ENCODE results near the gene EXD3.
"Not testable (repeated sequence)": the region's sequence is repeated elsewhere in the genome, so short reads cannot be mapped to it uniquely, and the experiment has no call there.

The EXD3 gene

DNA sequence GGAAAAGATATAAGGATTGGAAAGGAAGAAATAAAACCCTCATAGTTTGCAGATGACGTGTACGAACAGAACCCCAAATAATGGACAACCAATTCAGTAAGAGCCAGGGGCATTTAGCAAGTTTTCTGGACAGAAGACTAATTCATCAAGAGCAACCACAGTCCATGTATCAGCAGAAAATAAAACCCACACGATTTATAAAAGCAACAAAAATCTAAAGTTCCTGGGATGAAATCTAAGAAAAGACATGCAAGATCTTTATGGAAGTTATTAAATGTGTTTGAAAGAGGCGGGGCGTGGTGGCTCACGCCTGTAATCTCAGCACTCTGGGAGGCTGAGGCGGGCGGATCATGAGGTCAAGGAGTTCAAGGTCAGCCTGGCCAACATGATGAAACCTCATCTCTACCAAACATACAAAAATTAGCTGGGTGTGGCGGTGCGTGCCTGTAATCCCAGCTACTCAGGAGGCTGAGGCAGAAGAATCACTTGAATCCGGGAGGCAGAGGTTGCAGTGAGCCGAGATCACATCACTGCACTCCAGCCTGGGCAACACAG is 83.0 kb downstream of the EXD3 start:
- not testable (repeated sequence) for DNase-seq (ENCODE audit: low read depth in 2 of 2)

DNA sequence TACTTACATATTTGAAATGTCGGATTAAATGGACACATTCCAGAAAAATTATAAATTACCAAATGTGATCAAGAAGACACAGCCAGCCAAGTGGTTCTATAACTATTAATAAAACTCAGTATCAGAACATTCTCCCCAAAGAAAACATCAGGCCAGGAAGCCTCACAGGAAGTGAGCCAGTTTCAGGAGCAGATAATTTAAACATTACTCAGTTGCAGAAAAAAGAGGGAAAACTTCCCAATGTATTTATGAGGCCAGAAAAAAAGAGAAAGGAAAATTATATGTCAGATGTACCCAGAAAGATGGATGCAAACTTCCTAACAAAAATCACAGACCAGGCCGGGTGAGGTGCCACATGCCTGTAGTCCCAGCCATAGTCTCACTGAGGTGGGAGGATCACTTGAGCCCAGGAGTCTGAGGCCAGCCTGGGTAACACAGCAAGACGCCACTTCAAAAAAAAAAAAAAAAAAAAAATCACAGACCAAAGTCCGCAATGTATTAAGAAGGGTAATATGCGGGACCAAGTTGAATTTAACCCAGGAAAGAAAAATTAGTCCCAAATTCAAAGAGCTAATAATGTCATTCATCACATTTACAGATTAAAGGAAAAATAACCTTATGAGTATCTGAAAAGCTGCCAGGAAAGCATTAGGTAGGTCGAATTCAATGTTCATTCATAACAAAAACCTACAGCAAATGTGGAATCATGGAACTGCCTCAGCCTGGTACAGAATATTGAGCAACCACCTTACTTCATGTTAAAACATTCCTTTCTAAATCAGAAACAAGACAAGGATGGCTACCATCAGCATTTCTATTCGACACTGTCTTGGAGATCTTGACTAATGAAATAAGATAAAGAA is 83.7 kb downstream of the EXD3 start:
- DNase-seq (ENCODE audit: low read depth in 2 of 2) = no peak

DNA sequence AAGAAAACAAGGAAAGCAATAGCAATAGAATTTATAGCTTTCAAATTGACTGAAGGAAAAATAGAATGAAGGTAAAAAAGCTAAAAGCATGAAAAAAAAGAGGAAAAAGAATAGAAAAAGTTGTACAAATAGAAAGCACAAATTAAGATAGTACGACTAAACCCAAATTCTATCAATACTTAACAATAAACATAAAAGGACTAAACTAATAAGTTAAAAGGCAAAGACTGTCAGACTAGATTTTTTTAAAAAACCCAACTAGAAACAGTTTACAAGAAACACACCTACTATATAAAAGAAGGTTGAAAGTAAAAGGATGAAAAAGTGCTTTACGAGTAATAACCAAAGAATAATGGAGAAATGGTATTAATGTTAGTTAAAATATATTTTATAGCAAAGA is 86.2 kb downstream of the EXD3 start:
- no peak for DNase-seq (ENCODE audit: low read depth in 2 of 2)

DNA sequence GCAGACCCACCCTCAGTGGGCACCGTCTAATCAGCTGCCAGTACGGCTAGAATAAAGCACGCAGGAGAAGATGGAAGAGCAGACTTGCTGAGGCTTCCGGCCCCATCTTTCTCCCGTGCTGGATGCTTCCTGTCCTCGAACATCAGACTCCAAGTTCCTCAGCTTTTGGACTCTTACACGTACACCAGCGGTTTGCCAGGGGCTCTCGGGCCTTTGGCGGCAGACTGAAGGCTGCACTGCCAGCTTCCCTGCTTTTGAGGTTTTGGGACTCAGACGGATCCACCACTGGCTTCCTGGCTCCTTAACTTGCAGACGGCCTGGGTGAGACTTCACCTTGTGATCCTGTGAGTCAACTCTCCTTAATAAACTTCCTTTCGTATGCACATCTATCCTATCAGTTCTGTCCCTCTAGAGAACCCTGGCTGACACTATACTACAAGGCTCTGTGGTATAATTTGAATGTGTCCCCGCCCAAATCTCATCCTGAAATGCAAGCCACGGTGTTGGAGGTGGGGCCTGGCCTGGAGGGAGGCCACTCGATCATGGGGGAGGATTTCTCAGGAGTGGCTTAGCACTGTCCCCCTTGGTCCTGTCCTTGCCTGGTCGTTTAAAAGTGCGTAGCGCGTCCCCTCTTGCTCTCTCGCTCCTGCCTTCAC is 89.8 kb downstream of the EXD3 start:
- DNase-seq (ENCODE audit: low read depth in 2 of 2) = no peak

DNA sequence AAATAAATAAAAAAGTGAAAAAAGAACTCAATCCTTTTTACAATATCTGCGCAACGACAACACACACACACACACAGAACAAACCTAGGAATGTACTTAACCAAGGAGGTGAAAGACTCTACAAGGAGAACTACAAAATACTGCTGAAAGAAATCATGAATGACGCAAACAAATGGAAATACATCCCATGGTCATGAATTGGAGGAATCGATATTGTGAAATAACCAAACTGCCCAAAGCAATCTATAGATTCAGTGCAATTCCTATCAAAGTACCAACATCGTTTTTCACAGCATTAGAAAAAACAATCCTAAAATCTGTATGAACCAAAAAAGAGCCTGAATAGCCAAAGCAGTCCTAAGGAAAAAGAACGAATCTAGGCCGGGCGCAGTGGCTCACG is 91.0 kb downstream of the EXD3 start:
- no peak for DNase-seq (ENCODE audit: low read depth in 2 of 2)

DNA sequence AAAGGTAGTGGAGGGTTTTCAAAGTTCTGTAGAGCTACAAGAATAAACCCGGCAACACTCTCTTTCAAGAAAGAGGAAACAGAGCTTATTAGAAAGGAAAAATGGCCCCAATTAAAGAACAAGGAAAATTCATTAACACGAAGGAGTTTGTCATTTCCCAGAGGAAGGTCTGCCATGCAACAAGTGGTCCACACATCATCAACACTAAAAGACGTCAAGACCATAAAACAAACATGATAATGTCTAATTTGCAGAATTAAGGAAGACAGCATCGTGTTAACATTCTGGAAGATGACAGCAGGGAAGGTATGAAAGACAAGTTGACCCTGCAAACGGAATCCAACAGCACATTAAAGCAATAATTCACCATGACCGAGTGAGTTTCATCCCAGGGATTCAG is 92.3 kb downstream of the EXD3 start:
- DNase-seq (ENCODE audit: low read depth in 2 of 2) = no peak

DNA sequence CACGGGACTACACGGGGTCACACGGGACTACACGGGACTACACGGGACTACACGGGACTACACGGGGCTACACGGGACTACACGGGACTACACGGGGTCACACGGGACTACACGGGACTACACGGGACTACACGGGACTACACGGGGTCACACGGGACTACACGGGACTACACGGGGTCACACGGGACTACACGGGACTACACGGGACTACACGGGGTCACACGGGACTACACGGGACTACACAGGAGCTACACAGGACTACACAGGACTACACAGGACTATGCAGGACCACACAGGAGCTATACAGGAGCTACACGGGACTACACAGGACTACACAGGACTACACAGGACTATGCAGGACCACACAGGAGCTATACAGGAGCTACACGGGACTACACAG is 93.4 kb downstream of the EXD3 start:
- DNase-seq (ENCODE audit: low read depth in 2 of 2) = not testable (repeated sequence)

DNA sequence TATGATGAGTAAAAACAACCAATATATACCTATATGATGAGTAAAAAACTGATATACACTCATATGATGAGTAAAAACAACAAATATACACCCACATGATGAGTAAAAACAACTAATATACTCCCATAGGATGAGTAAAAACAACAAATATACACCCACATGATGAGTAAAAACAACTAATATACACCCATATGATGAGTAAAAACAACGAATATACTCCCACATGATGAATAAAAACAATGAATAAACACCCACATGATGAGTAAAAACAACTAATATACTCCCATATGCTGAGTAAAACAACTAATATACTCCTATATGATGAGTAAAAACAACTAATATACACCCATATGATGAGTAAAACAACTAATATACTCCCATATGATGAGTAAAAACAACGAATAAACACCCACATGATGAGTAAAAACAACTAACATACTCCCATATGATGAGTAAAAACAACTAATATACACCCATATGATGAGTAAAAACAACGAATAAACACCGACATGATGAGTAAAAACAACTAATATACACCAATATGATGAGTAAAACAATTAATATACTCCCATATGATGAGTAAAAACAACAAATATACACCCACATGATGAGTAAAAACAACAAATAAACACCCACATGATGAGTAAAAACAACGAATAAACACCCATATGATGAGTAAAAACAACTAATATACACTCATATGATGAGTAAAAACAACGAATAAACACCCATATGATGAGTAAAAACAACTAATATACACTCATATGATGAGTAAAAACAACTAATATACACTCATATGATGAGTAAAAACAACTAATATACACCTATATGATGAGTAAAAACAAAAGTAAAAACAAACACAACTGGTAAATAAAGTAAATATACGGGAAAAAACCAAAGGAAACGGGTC is 95.1 kb downstream of the EXD3 start:
- not testable (repeated sequence) for DNase-seq (ENCODE audit: low read depth in 2 of 2)

DNA sequence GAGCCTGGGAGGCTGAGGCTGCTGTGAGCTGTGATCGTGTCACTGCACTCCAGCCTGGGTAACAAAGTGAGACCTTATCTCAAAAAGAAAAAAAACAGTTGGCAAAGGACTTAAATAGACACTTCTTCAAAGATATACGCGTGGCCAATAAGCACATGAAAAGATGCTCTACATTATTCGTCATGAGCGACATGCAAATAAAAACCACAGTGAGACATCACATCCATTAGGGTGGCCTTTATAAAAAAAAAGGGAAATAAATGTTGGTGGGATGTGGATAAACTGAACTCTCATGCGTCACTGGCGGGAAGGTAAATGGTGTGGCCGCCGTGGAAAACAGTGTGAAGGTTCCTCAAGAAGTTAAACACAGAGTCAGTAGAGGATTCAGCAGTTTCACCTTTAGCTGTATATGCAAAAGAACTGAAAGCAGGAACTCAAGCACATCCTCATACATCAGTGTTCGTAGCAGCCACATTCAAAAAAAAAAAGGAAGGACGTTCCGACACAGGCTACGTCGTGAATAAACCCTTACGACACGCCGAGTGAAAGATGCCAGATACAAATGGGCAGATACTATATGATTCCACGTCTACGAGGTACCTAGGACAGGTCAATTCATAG is 96.4 kb downstream of the EXD3 start:
- no peak for DNase-seq (ENCODE audit: low read depth in 2 of 2)

DNA sequence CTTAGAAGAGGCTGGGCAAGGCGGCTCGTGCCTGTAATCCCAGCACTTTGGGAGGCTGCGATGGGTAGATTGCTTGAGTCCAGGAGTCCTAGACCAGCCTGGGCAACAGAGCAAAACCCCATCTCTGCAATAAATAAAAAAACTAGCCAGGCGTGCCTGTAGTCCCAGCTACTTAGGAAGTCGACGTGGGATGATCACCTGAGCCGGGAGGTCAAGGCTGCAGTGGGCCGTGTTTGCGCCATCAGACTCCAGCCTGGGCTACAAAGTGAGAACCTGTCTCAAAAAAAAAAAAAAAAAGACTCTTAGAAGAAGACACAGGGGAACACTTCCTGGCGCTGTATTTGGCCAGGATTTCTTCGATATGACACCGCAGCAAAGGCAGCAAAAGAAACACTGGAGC is 97.2 kb downstream of the EXD3 start:
- DNase-seq (ENCODE audit: low read depth in 2 of 2) = no peak

DNA sequence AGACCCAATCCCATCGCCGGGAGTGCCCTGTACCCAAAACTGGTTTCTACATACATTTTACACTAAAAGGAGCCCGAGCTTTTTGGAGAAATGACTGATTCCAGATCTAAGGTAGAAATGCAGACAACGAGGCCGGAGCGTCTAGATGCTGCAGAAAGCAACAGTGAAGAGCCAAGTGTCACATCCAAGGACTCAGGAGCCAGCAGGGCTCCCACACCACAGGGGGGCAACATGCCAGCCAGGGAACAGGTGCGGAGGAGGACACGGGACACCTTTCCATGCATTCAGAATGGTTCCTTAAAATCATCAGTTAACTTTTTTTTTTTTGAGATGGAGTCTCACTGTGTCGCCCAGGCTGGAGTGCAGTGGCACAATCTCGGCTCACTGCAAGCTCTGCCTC is 97.8 kb downstream of the EXD3 start:
- no peak for DNase-seq (ENCODE audit: low read depth in 2 of 2)

DNA sequence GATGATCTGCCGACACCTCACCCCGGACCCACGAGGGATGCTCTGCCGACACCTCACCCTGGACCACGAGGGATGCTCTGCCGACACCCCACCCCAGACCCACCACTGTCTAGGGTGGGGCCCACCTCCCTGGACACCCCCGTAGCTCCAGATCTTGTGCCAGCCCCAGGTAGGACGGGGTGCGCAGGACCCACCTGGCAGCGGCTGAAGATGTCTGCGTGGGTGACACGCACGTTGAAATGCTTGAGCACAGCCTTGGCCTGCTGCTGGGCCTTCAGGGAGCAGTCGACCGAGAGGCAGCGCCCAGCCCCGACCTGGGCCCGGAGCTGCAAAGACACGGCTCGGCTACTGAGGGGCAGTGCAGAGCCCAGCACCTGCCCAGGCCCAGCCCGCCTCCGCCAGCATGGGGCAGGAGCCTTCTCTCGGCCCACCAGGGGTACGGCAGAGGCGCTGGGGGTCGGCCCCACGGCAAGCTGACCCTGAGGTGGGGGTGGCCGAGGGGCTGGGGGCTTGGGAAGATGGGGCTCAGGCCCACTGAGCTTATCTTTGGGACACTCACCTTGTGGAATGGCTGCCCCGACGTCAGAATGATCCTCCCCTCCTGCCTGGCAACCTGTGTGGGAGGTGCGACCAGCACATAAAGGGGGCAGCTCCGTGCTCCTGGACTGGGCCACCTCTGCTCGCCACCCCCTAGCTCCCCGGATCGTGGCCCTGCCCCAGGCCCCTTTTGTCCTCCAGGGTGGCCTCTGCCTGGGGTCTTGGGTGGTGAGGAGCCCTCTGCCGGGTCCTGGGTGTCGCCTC is 99.2 kb downstream of the EXD3 start:
- no peak for DNase-seq (ENCODE audit: low read depth in 2 of 2)

DNA sequence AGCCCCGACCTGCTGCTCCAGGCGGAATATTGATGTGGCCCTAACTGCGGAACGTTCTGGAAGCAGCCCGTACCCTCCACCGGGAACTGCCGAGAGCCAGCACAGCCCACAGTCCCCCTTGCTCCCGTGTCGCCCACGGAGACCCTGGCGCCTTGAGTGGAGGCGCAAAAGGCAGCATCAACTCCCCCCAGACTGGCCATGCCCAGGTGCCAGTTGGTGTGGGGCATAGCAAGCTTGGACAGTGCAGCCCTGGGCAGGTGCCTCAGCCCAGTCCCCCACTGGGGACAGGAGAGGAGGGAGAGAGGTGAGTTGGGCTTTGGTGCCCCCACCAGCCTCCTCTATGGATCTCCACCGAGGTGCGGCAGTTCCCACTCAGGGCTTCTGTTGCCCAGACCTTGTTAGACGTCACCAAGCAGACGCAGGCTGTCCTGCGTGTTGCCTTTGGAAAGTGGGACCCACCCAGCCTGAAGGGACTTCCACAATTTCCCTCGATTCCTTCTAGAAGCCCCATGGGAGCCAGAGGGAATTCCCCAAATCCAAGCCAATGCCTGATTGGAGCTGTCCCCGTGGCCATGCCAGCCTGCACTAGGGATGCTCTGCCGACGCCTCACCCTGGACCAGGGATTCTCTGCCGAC is 101.1 kb downstream of the EXD3 start:
- DNase-seq (ENCODE audit: low read depth in 2 of 2) = no peak

DNA sequence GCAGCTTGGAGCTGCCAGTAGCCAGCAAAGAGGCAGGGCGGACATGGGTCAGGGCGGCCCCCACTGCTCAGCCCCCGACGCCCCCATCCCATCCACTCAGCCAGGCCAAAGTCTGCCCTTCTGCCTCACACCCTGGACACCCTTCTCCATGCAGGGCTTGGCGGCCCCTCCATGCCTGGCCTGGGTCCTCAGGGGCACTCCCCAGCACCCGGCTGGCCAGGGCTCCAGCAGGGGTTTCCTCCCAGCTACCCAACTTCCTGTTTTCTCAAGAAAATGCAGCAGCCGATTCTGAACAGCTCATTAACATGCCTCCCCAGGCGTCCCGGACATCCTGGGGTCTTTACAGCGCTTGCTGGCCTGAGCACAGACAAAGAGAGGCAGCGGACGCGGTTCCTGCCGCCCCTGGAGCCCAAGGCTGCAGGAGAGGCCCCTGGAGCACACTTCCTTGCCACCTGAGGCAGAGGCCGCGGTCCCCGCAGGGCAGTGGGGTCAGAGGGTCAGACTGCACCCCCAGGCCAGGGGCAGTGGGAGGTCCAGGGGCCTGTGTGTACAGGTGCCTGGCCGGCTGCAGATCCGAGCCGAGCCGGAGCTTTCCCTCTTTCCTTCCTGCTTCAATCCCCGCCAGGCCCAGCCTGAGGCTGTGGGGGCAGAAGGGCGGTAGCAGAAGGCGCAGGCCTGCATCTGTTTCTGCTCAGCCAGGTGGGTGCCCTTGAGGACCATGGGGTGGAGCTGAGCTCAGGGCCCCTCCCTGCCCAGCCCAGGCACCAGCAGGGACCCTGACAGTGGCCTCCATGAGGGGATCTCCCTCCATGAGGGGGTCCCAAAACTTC is 102.2 kb downstream of the EXD3 start:
- DNase-seq (ENCODE audit: low read depth in 2 of 2) = no peak

DNA sequence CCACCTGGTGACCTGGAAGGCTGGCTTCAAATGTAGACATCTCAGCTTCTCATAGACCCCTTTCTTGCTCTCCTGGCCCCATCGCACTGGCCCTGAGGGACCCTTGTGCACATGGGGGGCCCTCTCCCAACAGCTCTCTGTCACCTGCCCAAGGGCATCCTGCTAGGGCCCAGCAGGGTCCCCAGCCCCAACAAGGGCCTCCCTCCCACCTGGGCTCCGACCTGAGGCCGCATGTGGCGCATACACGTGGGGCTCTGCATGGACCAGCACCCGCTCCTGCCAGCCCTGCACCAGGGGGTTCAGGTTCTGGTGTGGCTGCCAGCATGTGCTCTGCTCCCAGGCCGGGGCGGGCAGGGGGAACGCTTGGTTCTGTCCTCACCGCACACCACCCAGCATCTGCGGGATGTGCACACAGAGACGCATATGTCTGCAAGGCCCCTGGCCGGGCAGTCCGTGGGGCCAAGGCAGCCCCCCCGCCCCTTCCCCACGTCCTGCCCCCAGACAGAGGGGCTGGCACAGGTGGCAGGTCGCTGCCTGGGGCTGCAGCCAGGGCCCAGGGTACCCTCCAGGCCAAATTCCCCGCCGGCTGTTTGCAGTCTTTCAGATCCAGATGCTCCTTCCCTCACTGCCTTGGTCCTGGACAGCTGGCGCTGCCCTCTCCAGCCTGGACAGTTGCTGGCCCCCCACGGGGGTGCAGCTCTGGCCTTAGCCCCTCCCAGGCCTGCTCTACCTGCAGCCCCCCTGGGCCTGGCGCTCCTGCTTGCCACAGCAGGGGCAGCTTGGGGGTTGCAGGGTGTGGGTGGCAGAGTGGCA is 103.0 kb downstream of the EXD3 start:
- DNase-seq (ENCODE audit: low read depth in 2 of 2) = no peak

DNA sequence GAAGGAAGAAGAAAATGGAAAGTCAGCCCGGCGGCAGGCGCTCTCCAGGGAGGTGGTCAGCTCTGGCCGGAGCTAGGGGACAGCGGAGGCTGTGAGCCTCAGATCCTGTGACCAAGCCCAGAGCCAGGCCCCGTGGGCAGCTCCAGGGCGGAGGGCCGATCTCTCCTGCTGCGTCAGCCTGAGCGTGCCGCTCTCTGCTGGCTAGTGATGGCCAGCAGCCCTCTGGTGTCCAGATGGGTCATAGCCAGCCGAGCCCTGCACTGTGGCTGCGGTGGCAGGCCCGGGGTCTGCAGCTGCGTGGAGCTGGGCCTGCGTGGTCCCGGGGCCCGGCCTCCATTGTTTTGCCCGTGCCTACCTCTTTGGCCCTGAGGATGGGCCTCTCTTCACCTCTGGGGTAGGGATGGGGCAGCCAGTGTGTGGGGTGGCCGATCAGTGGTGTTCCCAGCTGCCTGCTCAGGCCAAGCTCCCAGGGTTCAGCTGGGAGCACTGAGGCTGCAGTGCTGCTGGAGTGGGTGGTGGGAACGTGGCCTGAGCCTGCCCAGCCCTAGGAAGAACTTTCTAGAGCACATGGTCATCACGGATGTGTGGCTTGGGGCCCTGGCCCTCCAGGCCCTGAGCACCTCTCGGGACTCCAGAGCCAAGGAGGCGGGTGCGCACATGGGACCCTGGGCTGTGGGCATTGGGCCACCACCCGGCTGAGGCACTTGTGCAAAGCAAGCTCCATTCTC is 103.8 kb downstream of the EXD3 start:
- no peak for DNase-seq (ENCODE audit: low read depth in 2 of 2)

DNA sequence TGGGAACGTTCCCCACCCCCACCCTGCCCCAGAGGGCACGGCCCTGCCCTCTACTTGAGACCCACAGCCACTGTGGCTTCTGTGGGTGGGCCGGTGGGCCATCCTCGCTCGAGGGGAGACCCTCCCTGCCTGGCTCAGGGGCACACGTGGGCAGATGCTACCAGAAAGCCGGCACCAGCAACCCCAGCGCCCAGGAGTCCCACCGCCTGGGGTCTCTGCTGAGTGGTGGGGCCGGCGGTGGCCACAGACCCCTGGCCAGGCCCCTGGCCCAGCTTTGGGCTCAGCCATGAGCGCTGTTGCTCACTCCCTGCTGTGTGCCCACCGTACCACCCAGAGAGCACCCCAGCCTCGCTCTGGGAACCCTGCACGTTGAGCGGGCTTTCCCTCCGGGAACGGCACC is 104.4 kb downstream of the EXD3 start:
- DNase-seq (ENCODE audit: low read depth in 2 of 2) = no peak
